Adipose tissue (tissue), 3 donors: ENCODE data around the gene ZNF677. TPM values are rescaled to one million over a fixed set of nuclear protein-coding genes. Genes with fewer than 3 reads are reported as not detected.
"Not testable (repeated sequence)": the region's sequence is repeated elsewhere in the genome, so short reads cannot be mapped to it uniquely, and the experiment has no call there.

ENCODE experiments used
- H3K27ac ChIP-seq: one replicate; pipeline ENCODE4 v1.5.1; 2013; ENCODE audit warnings: low read depth, low read length
- WGBS, 3 donors: extraction: QIAGEN DNeasy Blood & Tissue Kit; methylation state at CpG; one replicate each; pipeline ENCODE4 v1.1.7; 2013; 5-methylcytosine and 5-hydroxymethylcytosine counted together
- polyA plus RNA-seq, 3 donors: library from polyadenylated mRNA; stranded (reverse); fragments of 200-250 nt; gene quantifications; one replicate each; pipeline ENCODE4 v1.2.3, GENCODE V29; 2013
- donor health status: healthy with polysubstance abuse.
- donor health status: Bipolar disorder and iron deficiency.
- donor health status: healthy.

The ZNF677 gene
- polyA plus RNA-seq, 3 donors: 5.9 to 12.4 (median 9.4) TPM

DNA sequence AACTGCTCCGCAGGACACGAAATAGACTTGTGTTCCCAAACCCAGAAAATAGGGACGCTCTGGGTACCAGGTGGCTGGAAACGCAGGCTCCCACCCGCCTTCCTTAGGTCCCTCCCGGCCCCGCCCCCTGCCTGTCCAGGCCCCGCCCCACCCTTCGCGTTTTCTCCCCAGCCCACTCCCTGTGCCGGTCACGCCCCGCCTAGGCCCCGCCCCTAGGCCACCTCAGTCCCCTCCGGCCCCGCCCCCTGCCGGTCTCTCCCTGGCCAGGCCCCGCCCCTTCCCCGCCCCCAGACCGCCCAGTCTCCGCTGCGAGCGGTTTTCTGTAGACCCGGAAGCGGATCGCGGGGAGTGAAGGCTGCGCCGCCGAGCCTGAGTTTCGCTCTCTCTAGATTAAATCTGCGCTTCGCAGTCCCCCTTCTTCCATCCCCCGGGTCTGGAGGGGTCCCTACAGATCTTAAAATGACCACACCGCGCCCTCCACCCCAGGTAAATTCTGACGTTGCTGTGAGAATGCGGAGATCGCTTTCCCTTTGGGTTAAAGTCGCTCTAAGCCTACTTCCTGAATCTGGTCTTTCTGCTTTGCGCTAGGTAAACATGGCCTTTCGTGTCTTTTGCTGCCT, 57.8 kb downstream of the ZNF677 start:
- no peak overlapping the region for H3K27ac ChIP-seq
- WGBS, 3 donors: 1% methylated on average over 36 to 42 of the region's 42 CpGs

DNA sequence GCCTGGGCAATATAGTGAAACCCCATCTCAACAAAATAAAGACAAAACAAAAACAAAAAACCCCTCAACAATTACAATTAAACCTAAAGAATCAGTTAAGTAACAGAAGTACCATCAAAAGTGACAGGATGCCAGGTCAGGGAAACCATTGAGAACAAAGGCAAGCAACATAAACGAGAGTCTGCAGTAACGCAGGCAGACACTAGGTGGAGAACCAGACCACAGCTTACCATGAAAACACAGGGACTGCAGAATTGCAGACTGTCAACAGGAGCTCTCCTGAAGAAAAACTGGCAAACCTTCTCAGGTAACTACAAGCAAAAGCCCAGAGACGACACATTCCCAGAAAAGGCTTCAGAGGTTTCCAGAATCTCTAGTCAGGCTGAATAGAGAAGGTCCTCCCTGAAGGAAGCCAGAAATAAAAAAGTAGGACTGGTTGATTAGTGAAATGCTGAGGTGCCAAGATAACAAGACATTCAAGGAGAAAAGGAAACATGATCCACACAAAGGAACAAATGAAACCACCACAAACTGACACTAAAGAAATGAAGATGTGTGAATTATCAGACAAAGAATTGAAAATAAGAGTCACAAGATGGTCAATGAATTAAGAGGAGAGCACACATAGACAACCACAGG, 59.3 kb downstream of the ZNF677 start:
- no peak overlapping the region for H3K27ac ChIP-seq
- 0% methylated on average over 3 of the region's 3 CpGs for WGBS, 3 donors

DNA sequence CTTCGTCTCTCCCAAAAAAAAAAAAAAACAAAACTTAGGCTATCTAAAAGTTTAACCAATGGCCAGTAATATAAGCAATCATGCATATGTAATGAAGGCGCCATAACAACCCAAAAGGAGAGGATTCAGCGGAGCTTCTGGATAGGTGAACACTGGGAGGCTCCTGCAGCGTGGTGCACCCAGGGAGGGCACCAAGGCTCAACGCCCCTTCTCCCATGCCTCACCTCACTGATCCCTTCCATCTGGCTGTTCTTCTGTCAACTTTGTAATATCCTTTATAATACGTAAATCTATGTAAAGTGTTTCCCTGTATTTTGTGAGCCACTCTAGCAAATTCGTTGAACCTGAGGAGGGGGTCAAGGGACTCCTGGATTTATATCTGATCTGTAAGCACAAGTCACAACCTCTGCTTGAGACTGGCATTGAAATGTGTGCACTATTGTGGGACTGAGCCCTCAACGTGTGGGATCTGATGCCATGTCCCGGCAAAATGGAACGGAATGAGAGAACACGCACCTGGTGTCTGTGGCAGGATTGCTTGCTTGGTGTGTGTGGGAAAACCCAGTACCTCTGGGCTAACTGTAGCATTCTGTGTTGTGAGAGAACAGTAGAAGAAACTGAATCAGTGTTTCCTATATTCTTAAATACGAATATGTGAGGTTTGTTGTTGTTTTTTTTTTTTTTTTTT, 61.0 kb downstream of the ZNF677 start:
- 54 to 62% (median 57%) methylated on average over 12 of the region's 12 CpGs for WGBS, 3 donors
- no peak overlapping the region for H3K27ac ChIP-seq

DNA sequence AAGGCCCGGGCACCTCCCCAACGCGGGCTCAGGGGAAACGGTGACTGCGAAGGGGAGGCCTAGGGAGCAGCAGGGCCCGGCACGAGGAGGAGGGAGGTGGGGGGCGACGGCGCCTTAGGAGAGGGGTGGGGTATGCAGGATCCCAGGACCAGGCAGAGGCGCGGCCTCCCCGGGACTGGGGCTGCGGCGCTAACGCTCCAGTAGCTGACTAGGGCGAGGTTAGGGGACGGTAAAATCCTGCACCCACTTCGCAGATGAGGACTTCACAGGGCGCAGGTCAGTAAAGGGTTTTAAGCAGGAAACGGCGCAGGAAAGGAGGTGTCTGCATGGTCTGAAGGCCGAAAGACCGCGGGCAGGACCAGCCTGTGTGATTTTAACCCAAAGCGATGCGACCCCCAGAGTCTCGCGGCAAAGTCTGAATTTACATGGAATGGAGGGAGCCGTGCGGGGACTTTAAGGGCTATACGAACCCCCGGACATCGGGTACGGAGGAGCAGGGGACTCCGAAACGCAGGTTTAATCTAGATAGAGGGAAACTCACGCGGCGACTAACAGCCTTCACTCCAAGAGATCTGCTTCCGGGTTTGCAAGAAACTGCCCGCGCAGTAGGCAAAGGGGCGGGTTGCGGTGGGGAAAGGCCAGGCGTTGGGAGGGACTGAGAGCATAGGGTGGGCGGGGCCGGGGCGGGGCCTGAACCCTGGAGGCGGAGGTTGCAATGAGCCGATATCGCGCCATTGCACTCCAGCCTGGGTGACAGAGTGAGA, 61.7 kb downstream of the ZNF677 start, which contains the start of gene ZNF665:
Gene ZNF665 (minus strand): TSS at position 588 of the 764 bp plus-strand sequence. CDS start 10,460 bp downstream, outside the sequence.
- H3K27ac ChIP-seq: peak within 1 kb of the TSS; percentile 40
- WGBS, 3 donors: 0 to 2% (median 1%) methylated on average over 49 to 53 of the region's 53 CpGs

DNA sequence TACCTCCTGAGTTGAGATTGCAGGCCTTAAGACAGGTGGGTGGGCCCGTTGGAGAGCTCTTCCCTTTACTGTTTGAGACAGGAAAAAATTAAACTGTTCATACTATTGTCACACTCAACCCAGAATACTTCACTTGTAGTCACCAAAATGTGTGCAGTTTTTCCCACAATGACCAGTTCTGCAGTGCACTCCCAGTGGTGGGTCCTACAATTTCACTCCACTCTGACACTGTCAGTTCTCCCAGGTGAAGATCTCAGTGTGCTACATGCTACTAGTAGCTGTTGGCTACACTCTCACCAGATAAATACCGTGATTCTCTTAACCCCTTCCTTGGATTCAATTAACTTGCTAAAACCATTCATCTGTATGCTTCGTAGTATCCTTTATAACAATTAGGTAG, 64.4 kb downstream of the ZNF677 start:
- WGBS, 3 donors: 86 to 87% (median 86%) methylated on average over 3 of the region's 3 CpGs
- H3K27ac ChIP-seq: no peak overlapping the region

DNA sequence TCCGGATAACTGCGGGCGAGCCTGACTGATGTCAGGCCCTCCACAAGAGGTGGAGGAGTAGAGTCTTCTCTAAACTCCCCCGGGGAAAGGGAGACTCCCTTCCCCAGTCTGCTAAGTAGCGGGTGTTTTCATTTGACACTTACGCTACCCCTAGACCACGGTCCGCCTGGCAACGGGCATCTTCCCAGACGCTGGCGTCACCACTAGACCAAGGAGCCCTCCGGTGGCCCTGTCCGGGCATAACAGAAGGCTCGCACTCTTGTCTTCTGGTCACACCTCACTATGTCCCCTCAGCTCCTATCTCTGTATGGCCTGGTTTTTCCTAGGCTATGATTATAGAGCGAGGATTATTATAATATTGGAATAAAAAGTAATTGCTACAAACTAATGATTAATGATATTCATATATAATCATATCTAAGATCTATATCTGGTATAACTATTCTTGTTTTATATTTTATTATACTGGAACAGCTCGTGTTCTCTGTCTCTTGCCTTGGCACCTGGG, 64.9 kb downstream of the ZNF677 start:
- H3K27ac ChIP-seq: not testable (repeated sequence)
- 72 to 85% (median 75%) methylated on average over 11 of the region's 16 CpGs for WGBS, 3 donors

Other genes with a start within 250 kb of the ZNF677 start
- under 1 TPM in 1 of 3 donors, not detected in 2; 0.03 TPM for gene ERVV-1, start 241.0 kb downstream of the ZNF677 start, polyA plus RNA-seq
- gene ERVV-2, start 210.1 kb downstream of the ZNF677 start, polyA plus RNA-seq: not detected
- 10 to 100 TPM in 2 of 3 donors, 1 to 10 TPM in 1; 8.7 to 21.4 (median 15.5) TPM for gene ZNF160, start 151.5 kb downstream of the ZNF677 start, polyA plus RNA-seq
- 1 to 10 TPM; 4.0 to 5.3 (median 5.1) TPM for gene ZNF415, start 122.0 kb downstream of the ZNF677 start, polyA plus RNA-seq
- 1 to 10 TPM; 1.7 to 4.6 (median 2.7) TPM for gene ZNF347, start 95.8 kb downstream of the ZNF677 start, polyA plus RNA-seq
- 1 to 10 TPM; 2.5 to 5.3 (median 3.5) TPM for gene ZNF665, start 61.5 kb downstream of the ZNF677 start, polyA plus RNA-seq
- gene VN1R2, start 3.4 kb upstream of the ZNF677 start, polyA plus RNA-seq: not detected
- not detected for gene VN1R4, start 12.8 kb upstream of the ZNF677 start, polyA plus RNA-seq
- gene ZNF845, start 78.9 kb upstream of the ZNF677 start, polyA plus RNA-seq: 1 to 10 TPM; 1.3 TPM
- gene ZNF525, start 110.8 kb upstream of the ZNF677 start, polyA plus RNA-seq: 1 to 10 TPM; 1.8 to 3.9 (median 2.0) TPM
- gene ZNF765, start 140.3 kb upstream of the ZNF677 start, polyA plus RNA-seq: 1 to 10 TPM; 2.5 to 7.0 (median 3.6) TPM
- gene ZNF761, start 177.1 kb upstream of the ZNF677 start, polyA plus RNA-seq: 1 to 10 TPM; 5.1 to 7.6 (median 7.1) TPM
- gene ZNF813, start 212.9 kb upstream of the ZNF677 start, polyA plus RNA-seq: 1 to 10 TPM in 1 of 3 donors, under 1 TPM in 2; 0.74 to 1.1 (median 0.95) TPM